ENCODE measurements around the gene ODAD4. TPM values are rescaled to one million over a fixed set of nuclear protein-coding genes. Genes with fewer than 3 reads are reported as not detected.

Gene ODAD4
- total RNA-seq, 2 experiments from 2014 or later: 2.2 to 2.7 TPM

DNA sequence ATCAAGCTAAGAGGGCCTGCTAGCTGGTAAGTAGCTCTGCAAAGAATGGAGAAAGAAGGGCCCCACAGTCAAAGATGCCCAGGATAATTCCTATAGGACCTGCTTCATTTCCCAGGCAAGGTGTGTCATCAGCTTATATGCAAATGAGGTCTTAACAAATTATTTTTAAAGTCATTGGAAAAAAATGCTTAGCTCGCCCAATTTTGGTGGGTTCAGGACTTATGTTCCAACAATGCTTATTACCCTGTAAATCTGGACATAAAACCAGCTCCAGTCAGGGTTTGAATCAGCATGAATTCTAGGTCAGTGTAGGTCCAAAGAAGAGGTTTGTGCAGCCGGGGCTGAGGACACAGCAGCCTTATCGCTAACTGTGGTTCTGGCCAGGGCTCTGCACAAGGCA is 37.0 kb upstream of the ODAD4 start:
- H3K27me3 ChIP-seq (ENCODE audit: control insufficient read depth in 1 of 2, insufficient read depth in 2 of 2, low read length in 2 of 2): no peaks in the 10 kb centered on the region
- DNase-seq (no peak), ATAC-seq (ENCODE audit: poor library complexity) (no peak)
- no peak overlapping the region for H3K4me3 ChIP-seq (ENCODE audit: low read length)
- no peaks in the 10 kb centered on the region for H3K4me1 ChIP-seq (ENCODE audit: insufficient read depth, low read length)
- no peak overlapping the region for H3K4me3 Mint-ChIP-seq
- H3K27ac Mint-ChIP-seq: no peak overlapping the region
- no peaks in the 10 kb centered on the region for H3K4me1 Mint-ChIP-seq (ENCODE audit: low read depth)
- ChIA-PET CTCF (no interaction called here), POLR2A (no interaction called here)
- H3K9me3 ChIP-seq (ENCODE audit: control insufficient read depth in 1 of 2, insufficient read depth in 1 of 2, low read length in 2 of 2): no peaks in the 10 kb centered on the region
- H3K27me3 Mint-ChIP-seq: no peaks in the 10 kb centered on the region
- H3K36me3 ChIP-seq (ENCODE audit: insufficient read depth, low read length): peaks cover 89% of the 10 kb centered on the region
- intact Hi-C loops (cut with DNase I, micrococcal nuclease): no loop called here
- no peaks in the 10 kb centered on the region for H3K9me3 Mint-ChIP-seq
- peaks cover 69% of the 10 kb centered on the region for H3K36me3 Mint-ChIP-seq (ENCODE audit: low read depth)
- TF ChIP-seq, protein P1, sequence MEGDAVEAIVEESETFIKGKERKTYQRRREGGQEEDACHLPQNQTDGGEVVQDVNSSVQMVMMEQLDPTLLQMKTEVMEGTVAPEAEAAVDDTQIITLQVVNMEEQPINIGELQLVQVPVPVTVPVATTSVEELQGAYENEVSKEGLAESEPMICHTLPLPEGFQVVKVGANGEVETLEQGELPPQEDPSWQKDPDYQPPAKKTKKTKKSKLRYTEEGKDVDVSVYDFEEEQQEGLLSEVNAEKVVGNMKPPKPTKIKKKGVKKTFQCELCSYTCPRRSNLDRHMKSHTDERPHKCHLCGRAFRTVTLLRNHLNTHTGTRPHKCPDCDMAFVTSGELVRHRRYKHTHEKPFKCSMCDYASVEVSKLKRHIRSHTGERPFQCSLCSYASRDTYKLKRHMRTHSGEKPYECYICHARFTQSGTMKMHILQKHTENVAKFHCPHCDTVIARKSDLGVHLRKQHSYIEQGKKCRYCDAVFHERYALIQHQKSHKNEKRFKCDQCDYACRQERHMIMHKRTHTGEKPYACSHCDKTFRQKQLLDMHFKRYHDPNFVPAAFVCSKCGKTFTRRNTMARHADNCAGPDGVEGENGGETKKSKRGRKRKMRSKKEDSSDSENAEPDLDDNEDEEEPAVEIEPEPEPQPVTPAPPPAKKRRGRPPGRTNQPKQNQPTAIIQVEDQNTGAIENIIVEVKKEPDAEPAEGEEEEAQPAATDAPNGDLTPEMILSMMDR (IDR thresholded peaks at IDR 0.05): no peak
- no peak overlapping the region for H3K27ac ChIP-seq (ENCODE audit: low read depth in 1 of 2, low read length in 2 of 2)

DNA sequence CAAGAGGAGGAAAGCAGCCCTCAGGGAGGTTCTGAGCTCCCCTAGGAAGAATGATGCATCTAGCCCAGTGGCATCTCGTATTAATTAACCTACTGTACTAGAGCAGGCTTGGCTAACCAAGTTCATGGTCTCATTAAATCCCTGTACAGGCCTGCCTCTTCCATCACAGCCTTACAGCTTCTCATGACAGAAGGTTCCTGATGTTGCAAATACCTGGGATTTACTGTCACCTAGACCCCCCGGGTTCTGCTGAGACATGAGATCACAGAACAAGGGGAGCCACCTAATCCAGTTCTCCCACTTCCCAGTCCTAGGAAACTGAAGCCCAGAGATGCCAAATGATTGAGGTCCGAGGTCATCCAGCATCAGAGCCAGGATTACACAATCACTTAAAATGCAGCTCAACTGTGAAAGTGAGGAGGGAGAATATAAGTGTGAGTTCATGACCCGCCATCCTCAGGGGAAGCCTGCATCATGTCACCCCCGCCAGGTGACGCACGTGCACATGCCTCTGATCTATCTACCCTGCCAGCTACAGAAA is 35.6 kb upstream of the ODAD4 start:
- no peaks in the 10 kb centered on the region for H3K4me1 Mint-ChIP-seq (ENCODE audit: low read depth)
- H3K4me3 Mint-ChIP-seq: no peak overlapping the region
- peaks cover 72% of the 10 kb centered on the region for H3K36me3 Mint-ChIP-seq (ENCODE audit: low read depth)
- ChIA-PET POLR2A (no interaction called here), CTCF (interaction anchor here (0.7 kb wide), 1 partner anchor 103 kb away, joined by 3 read pairs; no protein-coding TSS in a partner anchor)
- H3K27ac Mint-ChIP-seq: no peak overlapping the region
- no peaks in the 10 kb centered on the region for H3K9me3 ChIP-seq (ENCODE audit: control insufficient read depth in 1 of 2, insufficient read depth in 1 of 2, low read length in 2 of 2)
- no peaks in the 10 kb centered on the region for H3K27me3 Mint-ChIP-seq
- intact Hi-C loops (cut with DNase I, micrococcal nuclease): no loop called here
- TF ChIP-seq, protein P1 (IDR thresholded peaks at IDR 0.05): no peak
- ATAC-seq (ENCODE audit: poor library complexity) (no peak), DNase-seq (no peak)
- no peak overlapping the region for H3K27ac ChIP-seq (ENCODE audit: low read depth in 1 of 2, low read length in 2 of 2)
- H3K4me1 ChIP-seq (ENCODE audit: insufficient read depth, low read length): no peaks in the 10 kb centered on the region
- H3K36me3 ChIP-seq (ENCODE audit: insufficient read depth, low read length): peaks cover 86% of the 10 kb centered on the region
- no peaks in the 10 kb centered on the region for H3K27me3 ChIP-seq (ENCODE audit: control insufficient read depth in 1 of 2, insufficient read depth in 2 of 2, low read length in 2 of 2)
- no peaks in the 10 kb centered on the region for H3K9me3 Mint-ChIP-seq
- no peak overlapping the region for H3K4me3 ChIP-seq (ENCODE audit: low read length)

DNA sequence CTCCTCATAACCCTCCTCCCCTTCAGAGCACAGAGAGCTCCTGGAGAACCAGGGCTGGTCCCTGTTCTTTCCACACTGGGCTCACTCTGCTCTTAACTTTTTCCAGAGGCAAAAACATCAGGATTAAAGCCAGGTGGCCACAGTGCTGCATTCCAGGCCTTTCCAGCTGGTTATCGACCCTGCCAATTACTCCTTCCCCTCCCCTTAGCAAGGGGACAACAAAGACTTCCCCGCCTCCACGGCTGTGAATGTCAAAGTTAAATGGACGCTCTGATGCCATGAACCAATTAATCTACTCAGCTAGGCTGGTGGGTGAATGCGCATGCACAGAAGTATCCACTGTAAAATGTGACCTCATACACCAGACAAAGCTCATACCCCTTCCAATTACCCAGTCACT is 34.8 kb upstream of the ODAD4 start:
- Histone ChIP-seq H3K27ac (ENCODE audit: low read depth in 1 of 2, low read length in 2 of 2) (no peak overlapping the region), H3K9me3 (ENCODE audit: control insufficient read depth in 1 of 2, insufficient read depth in 1 of 2, low read length in 2 of 2) (no peaks in the 10 kb centered on the region), H3K4me1 (ENCODE audit: insufficient read depth, low read length) (no peaks in the 10 kb centered on the region), H3K4me3 (ENCODE audit: low read length) (no peak overlapping the region), H3K27me3 (ENCODE audit: control insufficient read depth in 1 of 2, insufficient read depth in 2 of 2, low read length in 2 of 2) (no peaks in the 10 kb centered on the region), H3K36me3 (ENCODE audit: insufficient read depth, low read length) (peaks cover 87% of the 10 kb centered on the region)
- Mint-ChIP-seq H3K27ac (no peak overlapping the region), H3K4me3 (no peak overlapping the region), H3K27me3 (no peaks in the 10 kb centered on the region), H3K9me3 (no peaks in the 10 kb centered on the region), H3K36me3 (ENCODE audit: low read depth) (peaks cover 71% of the 10 kb centered on the region), H3K4me1 (ENCODE audit: low read depth) (no peaks in the 10 kb centered on the region)
- TF ChIP-seq, protein P1 (IDR thresholded peaks at IDR 0.05): no peak
- POLR2A ChIA-PET: no interaction called here
- ATAC-seq (ENCODE audit: poor library complexity): no peak
- DNase-seq: no peak
- intact Hi-C loops (cut with DNase I, micrococcal nuclease): no loop called here
- CTCF ChIA-PET: no interaction called here

All from CD4-positive, alpha-beta T cell (primary cell).